Fibroblast of lung (primary cell): ENCODE results near the gene EFHC1. TPM values are rescaled to one million over a fixed set of nuclear protein-coding genes. Genes with fewer than 3 reads are reported as not detected.

Experiments
- DNase-seq, 2 donors: peaks; one replicate each; pipeline versions ENCODE4 v3.0.0 to v3.0.0-alpha.2; 2010; ENCODE audit warnings: low read depth in 2 of 2
- H2AFZ ChIP-seq: 2 replicates; pipeline ENCODE4 v1.5.1; 2012; ENCODE audit warnings: low read length, control low read depth, inconsistent platforms
- H3K27ac ChIP-seq: 2 replicates; pipeline ENCODE4 v1.5.1; 2011; ENCODE audit warnings: low read length, control low read depth; ENCODE audit not compliant: insufficient read depth
- H3K27me3 ChIP-seq: 2 replicates; pipeline ENCODE4 v1.5.1; 2011; ENCODE audit warnings: mild to moderate bottlenecking, low read length; ENCODE audit not compliant: control insufficient read depth, insufficient read depth
- H3K36me3 ChIP-seq: 2 replicates; pipeline ENCODE4 v1.5.1; 2011; ENCODE audit warnings: low read length; ENCODE audit not compliant: control insufficient read depth, insufficient read depth
- H3K4me1 ChIP-seq: 2 replicates; pipeline ENCODE4 v1.5.1; 2011; ENCODE audit warnings: low read length; ENCODE audit not compliant: control insufficient read depth, insufficient read depth; ENCODE audit errors: extremely low read depth
- H3K4me2 ChIP-seq: 2 replicates; pipeline ENCODE4 v1.5.1; 2011; ENCODE audit warnings: low read length, control low read depth; ENCODE audit not compliant: insufficient read depth; ENCODE audit errors: extremely low read depth
- H3K4me3 ChIP-seq, 4 experiments: fragments of 200-600 bp in 1 of 4; sonication (generic) in 1 of 4; replicated peaks in 1 of 4; 2 replicates each; pipeline ENCODE4 v1.5.1; 2011 to 2016; ENCODE audit warnings: low read length in 4 of 4, low read depth in 3 of 4, mild to moderate bottlenecking in 3 of 4, control low read depth in 2 of 4, inconsistent platforms in 1 of 4, mixed read lengths in 1 of 4; ENCODE audit not compliant: insufficient read depth in 1 of 4; ENCODE audit errors: control extremely low read depth in 1 of 4
- H3K79me2 ChIP-seq: 2 replicates; pipeline ENCODE4 v1.5.1; 2012; ENCODE audit warnings: mild to moderate bottlenecking, low read length, inconsistent platforms; ENCODE audit not compliant: control insufficient read depth, insufficient read depth
- H3K9ac ChIP-seq: 2 replicates; pipeline ENCODE4 v1.5.1; 2011; ENCODE audit warnings: mild to moderate bottlenecking, low read length, control low read depth; ENCODE audit not compliant: insufficient read depth
- H3K9me3 ChIP-seq: 2 replicates; pipeline ENCODE4 v1.5.1; 2012; ENCODE audit warnings: low read depth, low read length; ENCODE audit not compliant: control insufficient read depth, insufficient read depth
- H4K20me1 ChIP-seq: 2 replicates; pipeline ENCODE4 v1.5.1; 2011; ENCODE audit warnings: low read length; ENCODE audit not compliant: control insufficient read depth, insufficient read depth; ENCODE audit errors: extremely low read depth
- EZH2 ChIP-seq: IDR thresholded peaks from 2 replicates; pipeline ENCODE4 v1.5.1; 2012; ENCODE audit warnings: low read length, control low read depth, mild to moderate bottlenecking; ENCODE audit errors: missing control alignments
- polyA plus RNA-seq, 2 donors: library from polyadenylated mRNA; depleted of rRNA in 1 of 2; stranded (reverse) in 1 of 2; unstranded in 1 of 2; fragments of >200 nt; gene quantifications; 2 replicates each; pipeline ENCODE4 v1.2.1, GENCODE V29; 2011 to 2012; ENCODE audit warnings: missing spikeins in 1 of 2
- total RNA-seq: library from RNA; depleted of rRNA; stranded (reverse); fragments of >200 nt; gene quantifications from 2 replicates; pipeline ENCODE4 v1.2.1, GENCODE V29; 2014
- TF ChIP-seq, protein P1 (sequence below), 2 donors: IDR thresholded peaks in 1 of 2; conservative IDR thresholded peaks in 1 of 2; 1 replicate in 1 of 2; 2 replicates in 1 of 2; pipeline ENCODE4 v1.5.1; 2011 to 2012; ENCODE audit warnings: low read length in 2 of 2, control low read depth in 1 of 2, inconsistent platforms in 1 of 2, low read depth in 1 of 2, mild to moderate bottlenecking in 1 of 2

The EFHC1 gene
- total and polyA plus RNA-seq, 2 donors (not counting 1 experiment from before 2014, with no cell fraction given), result 29.4 to 32.9 TPM

- peaks cover 2% of the 10 kb centered on the region for H3K36me3 ChIP-seq
- no peak overlapping the region for H3K4me3 ChIP-seq
- H4K20me1 ChIP-seq, result no peaks in the 10 kb centered on the region
- H3K9ac ChIP-seq, result no peak overlapping the region
- no peaks in the 10 kb centered on the region for H3K79me2 ChIP-seq
- TF ChIP-seq, protein P1, sequence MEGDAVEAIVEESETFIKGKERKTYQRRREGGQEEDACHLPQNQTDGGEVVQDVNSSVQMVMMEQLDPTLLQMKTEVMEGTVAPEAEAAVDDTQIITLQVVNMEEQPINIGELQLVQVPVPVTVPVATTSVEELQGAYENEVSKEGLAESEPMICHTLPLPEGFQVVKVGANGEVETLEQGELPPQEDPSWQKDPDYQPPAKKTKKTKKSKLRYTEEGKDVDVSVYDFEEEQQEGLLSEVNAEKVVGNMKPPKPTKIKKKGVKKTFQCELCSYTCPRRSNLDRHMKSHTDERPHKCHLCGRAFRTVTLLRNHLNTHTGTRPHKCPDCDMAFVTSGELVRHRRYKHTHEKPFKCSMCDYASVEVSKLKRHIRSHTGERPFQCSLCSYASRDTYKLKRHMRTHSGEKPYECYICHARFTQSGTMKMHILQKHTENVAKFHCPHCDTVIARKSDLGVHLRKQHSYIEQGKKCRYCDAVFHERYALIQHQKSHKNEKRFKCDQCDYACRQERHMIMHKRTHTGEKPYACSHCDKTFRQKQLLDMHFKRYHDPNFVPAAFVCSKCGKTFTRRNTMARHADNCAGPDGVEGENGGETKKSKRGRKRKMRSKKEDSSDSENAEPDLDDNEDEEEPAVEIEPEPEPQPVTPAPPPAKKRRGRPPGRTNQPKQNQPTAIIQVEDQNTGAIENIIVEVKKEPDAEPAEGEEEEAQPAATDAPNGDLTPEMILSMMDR (conservative IDR thresholded peaks at IDR 0.05 in 1 of 2, IDR thresholded peaks at IDR 0.05 in 1 of 2; ENCODE audit: low read depth in 1 of 2, low read length in 2 of 2), result peak; percentile 47 to 55
- TF ChIP-seq EZH2, result no peak
- no peaks in the 10 kb centered on the region for H3K9me3 ChIP-seq
- H3K4me2 ChIP-seq, result no peak overlapping the region
- H3K27me3 ChIP-seq, result no peaks in the 10 kb centered on the region
- peaks cover 5% of the 10 kb centered on the region for H3K4me1 ChIP-seq
- H3K27ac ChIP-seq, result no peak overlapping the region
- DNase-seq, result peak; percentile 56 to 66
- no peak overlapping the region for H2AFZ ChIP-seq
Measured at GRCh38 chr6:52407467-52407866, 12.7 kb upstream of the EFHC1 start.

- Histone ChIP-seq H3K4me3 (no peak overlapping the region), H3K79me2 (no peaks in the 10 kb centered on the region), H3K27me3 (no peaks in the 10 kb centered on the region), H4K20me1 (no peaks in the 10 kb centered on the region), H3K9me3 (no peaks in the 10 kb centered on the region), H2AFZ (no peak overlapping the region), H3K9ac (no peak overlapping the region), H3K36me3 (no peaks in the 10 kb centered on the region), H3K27ac (no peak overlapping the region), H3K4me1 (peaks cover 5% of the 10 kb centered on the region), H3K4me2 (no peak overlapping the region)
- TF ChIP-seq EZH2, result no peak
- TF ChIP-seq, protein P1 (conservative IDR thresholded peaks at IDR 0.05 in 1 of 2, IDR thresholded peaks at IDR 0.05 in 1 of 2; ENCODE audit: low read depth in 1 of 2, low read length in 2 of 2), result no peak
- DNase-seq, result peak in 1 of 2 donors; percentile 42
Measured at GRCh38 chr6:52409499-52409898, 10.6 kb upstream of the EFHC1 start.

GRCh38 chr6:52410979-52411378 is 9.2 kb upstream of the EFHC1 start:
- Histone ChIP-seq H3K4me3 (no peak overlapping the region), H3K4me2 (no peak overlapping the region), H2AFZ (no peak overlapping the region), H3K4me1 (peaks cover 6% of the 10 kb centered on the region), H3K27ac (no peak overlapping the region), H3K79me2 (no peaks in the 10 kb centered on the region), H3K27me3 (no peaks in the 10 kb centered on the region), H3K36me3 (no peaks in the 10 kb centered on the region), H3K9ac (no peak overlapping the region), H3K9me3 (no peaks in the 10 kb centered on the region), H4K20me1 (no peaks in the 10 kb centered on the region)
- TF ChIP-seq, protein P1 (conservative IDR thresholded peaks at IDR 0.05 in 1 of 2, IDR thresholded peaks at IDR 0.05 in 1 of 2; ENCODE audit: low read depth in 1 of 2, low read length in 2 of 2), result no peak
- no peak for TF ChIP-seq EZH2
- DNase-seq, result peak in 1 of 2 donors; percentile 37
